SK-N-SH (cell line): ENCODE results near the gene PTDSS2. TPM values are rescaled to one million over a fixed set of nuclear protein-coding genes. Genes with fewer than 3 reads are reported as not detected.

Experiments
- CTCF ChIA-PET: fragments of 300-600, 350-600 bp; formaldehyde crosslinking; extraction: SDS; loops from one replicate; lab custom pipeline; 2021; lab: Yijun Ruan, JAX
- POLR2A ChIA-PET: fragments of 350-600 bp; sonication (Branson Sonifier 250); formaldehyde crosslinking; extraction: SDS; loops from one replicate; lab custom pipeline; 2020; ENCODE audit warnings: antibody characterized with exemption, inconsistent platforms; lab: Yijun Ruan, JAX
- DNase-seq: peaks from one replicate; pipeline ENCODE4 v3.0.0; 2012
- H2AFZ ChIP-seq: fragments of 200-600 bp; sonication (generic); 2 replicates; pipeline ENCODE4 v1.8.1; 2016; ENCODE audit warnings: antibody characterized with exemption, mild to moderate bottlenecking, low read depth
- H3F3A ChIP-seq: fragments of 200-600 bp; sonication (generic); replicated peaks from 2 replicates; pipeline ENCODE3; 2016; ENCODE audit warnings: antibody characterized with exemption, mild to moderate bottlenecking; ENCODE audit not compliant: insufficient read depth
- H3K27ac ChIP-seq, 2 experiments: fragments of 200-500 bp in 1 of 2; fragments of 200-600 bp in 1 of 2; sonication (Bioruptor generic) in 1 of 2; sonication (generic), shearing (Covaris generic) in 1 of 2; 2 replicates each; pipeline versions ENCODE4 v1.5.1 to v1.6.1; 2014 to 2016; ENCODE audit warnings: low read depth in 2 of 2, inconsistent platforms in 1 of 2, low read length in 1 of 2, mild to moderate bottlenecking in 1 of 2, mixed read lengths in 1 of 2
- H3K27me3 ChIP-seq: fragments of 200-600 bp; sonication (generic), shearing (Covaris generic); 2 replicates; pipeline ENCODE4 v1.6.1; 2016; ENCODE audit warnings: mixed run types; ENCODE audit not compliant: insufficient read depth
- H3K36me3 ChIP-seq, 2 experiments: fragments of 200-500 bp in 1 of 2; fragments of 200-600 bp in 1 of 2; sonication (Bioruptor generic) in 1 of 2; sonication (generic) in 1 of 2; replicated peaks in 1 of 2; 2 replicates each; pipeline versions ENCODE3 to v1.5.1; 2014 to 2016; ENCODE audit warnings: low read length in 1 of 2, mild to moderate bottlenecking in 1 of 2; ENCODE audit not compliant: insufficient read depth in 2 of 2, control insufficient read depth in 1 of 2
- H3K4me1 ChIP-seq, 2 experiments: fragments of 200-500 bp in 1 of 2; fragments of 200-600 bp in 1 of 2; sonication (Bioruptor generic) in 1 of 2; sonication (generic), shearing (Covaris generic) in 1 of 2; 2 replicates each; pipeline versions ENCODE4 v1.5.1 to v1.6.1; 2014 to 2016; ENCODE audit warnings: low read depth in 1 of 2, low read length in 1 of 2, mixed run types in 1 of 2; ENCODE audit not compliant: insufficient read depth in 2 of 2, control insufficient read depth in 1 of 2
- H3K4me2 ChIP-seq: fragments of 200-600 bp; sonication (generic), shearing (Covaris generic); 2 replicates; pipeline ENCODE4 v1.6.1; 2017; ENCODE audit warnings: mixed run types
- H3K4me3 ChIP-seq, 2 experiments: fragments of 200-500 bp in 1 of 2; fragments of 200-600 bp in 1 of 2; sonication (Bioruptor generic) in 1 of 2; sonication (generic), shearing (Covaris generic) in 1 of 2; 2 replicates each; pipeline versions ENCODE4 v1.5.1 to v1.8.1; 2014 to 2016; ENCODE audit warnings: low read depth in 2 of 2, inconsistent platforms in 1 of 2, low read length in 1 of 2, mild to moderate bottlenecking in 1 of 2, mixed read lengths in 1 of 2, moderate library complexity in 1 of 2
- H3K79me2 ChIP-seq: fragments of 200-600 bp; sonication (generic); 2 replicates; pipeline ENCODE4 v1.8.1; 2017; ENCODE audit warnings: mild to moderate bottlenecking; ENCODE audit not compliant: insufficient read depth
- H3K9ac ChIP-seq: fragments of 200-600 bp; sonication (generic); 2 replicates; pipeline ENCODE4 v1.6.1; 2017; ENCODE audit warnings: mixed run types
- H3K9me2 ChIP-seq: fragments of 200-600 bp; sonication (generic); 2 replicates; pipeline ENCODE4 v1.6.1; 2017; ENCODE audit warnings: mixed run types
- H3K9me3 ChIP-seq: fragments of 200-600 bp; sonication (generic); 2 replicates; pipeline ENCODE4 v1.6.1; 2017; ENCODE audit warnings: mixed run types, mild to moderate bottlenecking, moderate library complexity
- H4K20me1 ChIP-seq: fragments of 200-600 bp; sonication (generic); 2 replicates; pipeline ENCODE4 v1.6.1; 2017; ENCODE audit warnings: mild to moderate bottlenecking, mixed run types; ENCODE audit not compliant: insufficient read depth
- CHD2 ChIP-seq: fragments of 150-350 bp; IDR thresholded peaks from 2 replicates; pipeline ENCODE4 v1.6.1; 2018; ENCODE audit warnings: low read length; ENCODE audit not compliant: partially characterized antibody
- EP300 ChIP-seq, 2 experiments: IDR thresholded peaks; 2 replicates each; pipeline versions ENCODE4 v1.4.0 to v1.6.1; 2012; ENCODE audit warnings: borderline replicate concordance in 1 of 2, low read depth in 1 of 2, low read length in 1 of 2
- EZH2phosphoT487 ChIP-seq: fragments of 200-600 bp; sonication (generic); IDR thresholded peaks from 2 replicates; pipeline ENCODE4 v1.6.1; 2017; ENCODE audit warnings: low read depth, mixed run types, mild to moderate bottlenecking, antibody characterized with exemption, moderate library complexity, borderline replicate concordance
- FOSL2 ChIP-seq: IDR thresholded peaks from 2 replicates; pipeline ENCODE4 v1.4.0; 2012; ENCODE audit warnings: low read depth, mild to moderate bottlenecking, moderate library complexity, borderline replicate concordance
- FOXJ3 ChIP-seq: sonication (generic); formaldehyde crosslinking; IDR thresholded peaks from 2 replicates; pipeline ENCODE4 v1.5.1; 2020; ENCODE audit warnings: mild to moderate bottlenecking, missing genetic modification reagents
- FOXM1 ChIP-seq: IDR thresholded peaks from 2 replicates; pipeline ENCODE4 v1.4.0; 2012; ENCODE audit warnings: low read depth, mild to moderate bottlenecking
- GABPA ChIP-seq: IDR thresholded peaks from 2 replicates; pipeline ENCODE4 v1.4.0; 2012; ENCODE audit warnings: low read depth, mild to moderate bottlenecking
- GATA2 ChIP-seq: sonication (generic); formaldehyde crosslinking; IDR thresholded peaks from 2 replicates; pipeline ENCODE4 v1.5.0; 2020; ENCODE audit warnings: mild to moderate bottlenecking, missing genetic modification reagents
- MEF2A ChIP-seq: IDR thresholded peaks from 2 replicates; pipeline ENCODE4 v1.4.0; 2012; ENCODE audit warnings: low read depth, borderline replicate concordance
- MXI1 ChIP-seq: IDR thresholded peaks from 2 replicates; pipeline ENCODE4 v1.6.1; 2012; ENCODE audit warnings: mild to moderate bottlenecking, low read depth, low read length, improper control_type of control experiment
- NRF1 ChIP-seq: IDR thresholded peaks from 2 replicates; pipeline ENCODE4 v1.6.1; 2012; ENCODE audit warnings: low read depth, mild to moderate bottlenecking, low read length
- POLR2AphosphoS5 ChIP-seq: IDR thresholded peaks from 2 replicates; pipeline ENCODE4 v1.6.1; 2012; ENCODE audit warnings: low read depth, low read length
- RAD21 ChIP-seq: IDR thresholded peaks from 2 replicates; pipeline ENCODE4 v1.6.1; 2012; ENCODE audit warnings: mild to moderate bottlenecking, low read length
- RCOR1 ChIP-seq: fragments of 150-350 bp; IDR thresholded peaks from 2 replicates; pipeline ENCODE4 v1.6.1; 2017; ENCODE audit warnings: antibody characterized with exemption, low read length
- RFX5 ChIP-seq: IDR thresholded peaks from 2 replicates; pipeline ENCODE4 v1.6.1; 2012; ENCODE audit warnings: mild to moderate bottlenecking, improper control_type of control experiment, low read length
- RXRA ChIP-seq: IDR thresholded peaks from 2 replicates; pipeline ENCODE4 v1.4.0; 2012; ENCODE audit warnings: low read depth, mild to moderate bottlenecking, borderline replicate concordance
- SIN3A ChIP-seq: IDR thresholded peaks from 2 replicates; pipeline ENCODE4 v1.6.1; 2012; ENCODE audit warnings: low read depth, mild to moderate bottlenecking, low read length, moderate library complexity, borderline replicate concordance
- SMC3 ChIP-seq: IDR thresholded peaks from 2 replicates; pipeline ENCODE4 v1.6.1; 2012; ENCODE audit warnings: low read depth, low read length, improper control_type of control experiment
- TEAD4 ChIP-seq: IDR thresholded peaks from 2 replicates; pipeline ENCODE4 v1.4.0; 2012; ENCODE audit warnings: mild to moderate bottlenecking, borderline replicate concordance; ENCODE audit not compliant: insufficient read depth
- USF1 ChIP-seq: IDR thresholded peaks from 2 replicates; pipeline ENCODE4 v1.4.0; 2012; ENCODE audit warnings: low read depth, borderline replicate concordance
- YY1 ChIP-seq: IDR thresholded peaks from 2 replicates; pipeline ENCODE4 v1.4.0; 2012; ENCODE audit warnings: low read depth, mild to moderate bottlenecking
- WGBS: methylation state at CpG from one replicate; pipeline ENCODE4 v1.1.6; 2017; ENCODE audit warnings: low lambda C conversion rate; 5-methylcytosine and 5-hydroxymethylcytosine counted together
- polyA plus RNA-seq, 3 experiments: library from polyadenylated mRNA; depleted of rRNA; stranded (reverse); fragments of >200 nt; gene quantifications; 2 replicates each; pipeline ENCODE4 v1.2.3, GENCODE V29; 2012
- TF ChIP-seq, protein P1 (sequence below): IDR thresholded peaks from 2 replicates; pipeline ENCODE4 v1.4.0; 2012; ENCODE audit warnings: low read depth, borderline replicate concordance
- TF ChIP-seq, protein P2 (sequence below): IDR thresholded peaks from 2 replicates; pipeline ENCODE4; 2012

The PTDSS2 gene
- polyA plus RNA-seq, 1 of the 3 experiments (the other 2 are of a cell fraction): 28.6 TPM

GRCh38 chr11:432501-433100 is 17.5 kb upstream of the PTDSS2 start (continued):
- TF ChIP-seq USF1 (no peak), FOXJ3 (CRISPR knock-in tag) (no peak), RAD21 (no peak), EZH2phosphoT487 (no peak), SIN3A (no peak), RCOR1 (no peak), FOSL2 (no peak), CHD2 (no peak), RXRA (no peak), YY1 (no peak), MXI1 (no peak), SMC3 (no peak), TEAD4 (no peak)
- TF ChIP-seq, protein P1, sequence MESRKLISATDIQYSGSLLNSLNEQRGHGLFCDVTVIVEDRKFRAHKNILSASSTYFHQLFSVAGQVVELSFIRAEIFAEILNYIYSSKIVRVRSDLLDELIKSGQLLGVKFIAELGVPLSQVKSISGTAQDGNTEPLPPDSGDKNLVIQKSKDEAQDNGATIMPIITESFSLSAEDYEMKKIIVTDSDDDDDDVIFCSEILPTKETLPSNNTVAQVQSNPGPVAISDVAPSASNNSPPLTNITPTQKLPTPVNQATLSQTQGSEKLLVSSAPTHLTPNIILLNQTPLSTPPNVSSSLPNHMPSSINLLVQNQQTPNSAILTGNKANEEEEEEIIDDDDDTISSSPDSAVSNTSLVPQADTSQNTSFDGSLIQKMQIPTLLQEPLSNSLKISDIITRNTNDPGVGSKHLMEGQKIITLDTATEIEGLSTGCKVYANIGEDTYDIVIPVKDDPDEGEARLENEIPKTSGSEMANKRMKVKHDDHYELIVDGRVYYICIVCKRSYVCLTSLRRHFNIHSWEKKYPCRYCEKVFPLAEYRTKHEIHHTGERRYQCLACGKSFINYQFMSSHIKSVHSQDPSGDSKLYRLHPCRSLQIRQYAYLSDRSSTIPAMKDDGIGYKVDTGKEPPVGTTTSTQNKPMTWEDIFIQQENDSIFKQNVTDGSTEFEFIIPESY: no peak

- Histone ChIP-seq H3K4me2 (no peak overlapping the region), H4K20me1 (no peaks in the 10 kb centered on the region), H3K27me3 (peaks cover 12% of the 10 kb centered on the region; the same call in 1 of the 2 replicates), H3K9ac (no peak overlapping the region), H3K4me3 (no peak overlapping the region), H3F3A (no peaks in the 10 kb centered on the region), H3K9me3 (no peaks in the 10 kb centered on the region), H3K9me2 (no peaks in the 10 kb centered on the region), H3K27ac (no peak overlapping the region), H3K4me1 (no peaks in the 10 kb centered on the region; a peak in 1 of 4 replicates), H3K79me2 (no peaks in the 10 kb centered on the region), H3K36me3 (no peaks in the 10 kb centered on the region), H2AFZ (no peak overlapping the region)
- ChIA-PET POLR2A (no interaction called here), CTCF (interaction anchor here (1.5 kb wide), 1 partner anchor 15 kb away, joined by 5 read pairs; no protein-coding TSS in a partner anchor)
- DNase-seq: no peak
- WGBS: 100% methylated on average over 2 of the region's 17 CpGs
- TF ChIP-seq MXI1: no peak
- TF ChIP-seq RXRA: no peak
- no peak for TF ChIP-seq GABPA
- TF ChIP-seq FOSL2: no peak
- no peak for TF ChIP-seq MEF2A
- TF ChIP-seq FOXM1: no peak
- TF ChIP-seq GATA2 (CRISPR knock-in tag): no peak
- TF ChIP-seq RFX5: no peak
- no peak for TF ChIP-seq EP300 (IDR thresholded peaks at IDR 0.05; ENCODE audit: borderline replicate concordance in 1 of 2, low read depth in 1 of 2, low read length in 1 of 2)
- no peak for TF ChIP-seq NRF1
- TF ChIP-seq POLR2AphosphoS5: no peak
- TF ChIP-seq SIN3A: no peak
- TF ChIP-seq, protein P2, sequence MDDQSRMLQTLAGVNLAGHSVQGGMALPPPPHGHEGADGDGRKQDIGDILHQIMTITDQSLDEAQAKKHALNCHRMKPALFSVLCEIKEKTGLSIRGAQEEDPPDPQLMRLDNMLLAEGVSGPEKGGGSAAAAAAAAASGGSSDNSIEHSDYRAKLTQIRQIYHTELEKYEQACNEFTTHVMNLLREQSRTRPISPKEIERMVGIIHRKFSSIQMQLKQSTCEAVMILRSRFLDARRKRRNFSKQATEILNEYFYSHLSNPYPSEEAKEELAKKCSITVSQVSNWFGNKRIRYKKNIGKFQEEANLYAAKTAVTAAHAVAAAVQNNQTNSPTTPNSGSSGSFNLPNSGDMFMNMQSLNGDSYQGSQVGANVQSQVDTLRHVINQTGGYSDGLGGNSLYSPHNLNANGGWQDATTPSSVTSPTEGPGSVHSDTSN: no peak
Measured at GRCh38 chr11:433111-433510, 17.0 kb upstream of the PTDSS2 start.
